NB4 (cell line): ENCODE results near the gene LRRC3B.

Experiments
- CTCF ChIP-seq: IDR thresholded peaks from one replicate; pipeline ENCODE4 v1.5.1; 2012; ENCODE audit warnings: low read depth, low read length
- MYC ChIP-seq: IDR thresholded peaks from 2 replicates; pipeline ENCODE4 v1.6.1; 2011; ENCODE audit warnings: low read depth, low read length
- POLR2A ChIP-seq: IDR thresholded peaks from 2 replicates; pipeline ENCODE4 v1.6.1; 2011; ENCODE audit warnings: mild to moderate bottlenecking; ENCODE audit not compliant: insufficient read length; ENCODE audit errors: extremely low read depth

GRCh38 chr3:26757978-26758377 is 135.4 kb downstream of the LRRC3B start:
- no peak for TF ChIP-seq CTCF
- no peak for TF ChIP-seq MYC
- TF ChIP-seq POLR2A = no peak
